Measurements from ENCODE around the gene CCDC28B. TPM values are rescaled to one million over a fixed set of nuclear protein-coding genes. Genes with fewer than 3 reads are reported as not detected.

The CCDC28B gene
- total RNA-seq, 4 donors from 2014 or later = 2.7 to 12.0 (median 6.2) TPM

DNA sequence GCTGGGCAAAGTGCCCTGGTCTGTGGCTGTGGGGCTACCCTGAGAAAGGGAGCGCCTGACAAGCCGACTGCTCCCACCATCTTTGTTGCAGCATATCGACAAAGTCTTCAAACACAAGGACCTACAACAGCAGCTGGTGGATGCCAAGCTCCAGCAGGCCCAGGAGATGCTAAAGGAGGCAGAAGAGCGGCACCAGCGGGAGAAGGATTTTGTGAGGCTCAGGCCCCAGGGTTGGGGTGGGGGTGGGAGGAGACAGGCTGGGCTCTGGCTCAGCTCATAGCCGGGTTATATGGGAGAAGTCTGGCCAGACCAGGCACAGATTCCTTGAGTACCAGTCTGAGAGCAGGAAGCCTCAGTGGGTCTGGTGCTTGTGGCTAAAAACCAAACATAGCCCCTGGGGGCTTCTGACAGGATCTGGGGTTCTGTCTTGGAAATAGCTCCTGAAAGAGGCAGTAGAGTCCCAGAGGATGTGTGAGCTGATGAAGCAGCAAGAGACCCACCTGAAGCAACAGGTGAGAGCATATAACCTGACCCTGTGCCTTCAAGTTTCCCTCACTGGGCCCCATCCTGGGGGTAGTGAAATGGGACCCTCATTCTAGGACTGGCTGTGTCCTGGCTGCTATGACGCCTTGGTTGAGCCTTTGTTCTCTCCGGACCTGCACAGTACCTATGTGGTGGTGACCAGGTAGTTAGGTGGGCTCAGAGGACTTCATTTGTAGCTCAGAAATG, 8.0 kb upstream of the CCDC28B start:
- no peak for DNase-seq (ENCODE audit: low spot score in 2 of 2)
- TF ChIP-seq EP300 (IDR thresholded peaks at IDR 0.05) = no peak
- TF ChIP-seq, protein P1, sequence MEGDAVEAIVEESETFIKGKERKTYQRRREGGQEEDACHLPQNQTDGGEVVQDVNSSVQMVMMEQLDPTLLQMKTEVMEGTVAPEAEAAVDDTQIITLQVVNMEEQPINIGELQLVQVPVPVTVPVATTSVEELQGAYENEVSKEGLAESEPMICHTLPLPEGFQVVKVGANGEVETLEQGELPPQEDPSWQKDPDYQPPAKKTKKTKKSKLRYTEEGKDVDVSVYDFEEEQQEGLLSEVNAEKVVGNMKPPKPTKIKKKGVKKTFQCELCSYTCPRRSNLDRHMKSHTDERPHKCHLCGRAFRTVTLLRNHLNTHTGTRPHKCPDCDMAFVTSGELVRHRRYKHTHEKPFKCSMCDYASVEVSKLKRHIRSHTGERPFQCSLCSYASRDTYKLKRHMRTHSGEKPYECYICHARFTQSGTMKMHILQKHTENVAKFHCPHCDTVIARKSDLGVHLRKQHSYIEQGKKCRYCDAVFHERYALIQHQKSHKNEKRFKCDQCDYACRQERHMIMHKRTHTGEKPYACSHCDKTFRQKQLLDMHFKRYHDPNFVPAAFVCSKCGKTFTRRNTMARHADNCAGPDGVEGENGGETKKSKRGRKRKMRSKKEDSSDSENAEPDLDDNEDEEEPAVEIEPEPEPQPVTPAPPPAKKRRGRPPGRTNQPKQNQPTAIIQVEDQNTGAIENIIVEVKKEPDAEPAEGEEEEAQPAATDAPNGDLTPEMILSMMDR (IDR thresholded peaks at IDR 0.05) = no peak
- TF ChIP-seq POLR2A (IDR thresholded peaks at IDR 0.05) = no peak
- Histone ChIP-seq H3K27me3 (no peaks in the 10 kb centered on the region), H3K4me1 (no peaks in the 10 kb centered on the region), H3K27ac (no peak overlapping the region), H3K9me3 (no peaks in the 10 kb centered on the region), H3K36me3 (peaks cover 26 to 100% (median 44%) of the 10 kb centered on the region in 3 donors), H3K4me3 (no peak overlapping the region)
- WGBS, 2 donors = 80 to 89% methylated on average over 8 of the region's 8 CpGs

DNA sequence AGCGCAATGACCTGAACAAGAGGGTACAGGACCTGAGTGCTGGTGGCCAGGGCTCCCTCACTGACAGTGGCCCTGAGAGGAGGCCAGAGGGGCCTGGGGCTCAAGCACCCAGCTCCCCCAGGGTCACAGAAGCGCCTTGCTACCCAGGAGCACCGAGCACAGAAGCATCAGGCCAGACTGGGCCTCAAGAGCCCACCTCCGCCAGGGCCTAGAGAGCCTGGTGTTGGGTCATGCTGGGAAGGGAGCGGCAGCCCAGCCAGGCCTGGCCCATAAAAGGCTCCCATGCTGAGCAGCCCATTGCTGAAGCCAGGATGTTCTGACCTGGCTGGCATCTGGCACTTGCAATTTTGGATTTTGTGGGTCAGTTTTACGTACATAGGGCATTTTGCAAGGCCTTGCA, 5.4 kb upstream of the CCDC28B start:
- H3K9me3 ChIP-seq = no peaks in the 10 kb centered on the region
- TF ChIP-seq POLR2A (IDR thresholded peaks at IDR 0.05) (no peak), EP300 (IDR thresholded peaks at IDR 0.05) (no peak)
- TF ChIP-seq, protein P1 (IDR thresholded peaks at IDR 0.05) = no peak
- H3K4me1 ChIP-seq = peaks cover 0 to 12% (median 6%) of the 10 kb centered on the region in 4 donors
- no peak for DNase-seq (ENCODE audit: low spot score in 2 of 2)
- no peaks in the 10 kb centered on the region for H3K27me3 ChIP-seq
- no peak overlapping the region for H3K4me3 ChIP-seq
- H3K36me3 ChIP-seq = peaks cover 18 to 82% (median 28%) of the 10 kb centered on the region in 3 donors
- no peak overlapping the region for H3K27ac ChIP-seq
- WGBS, 2 donors = 86% methylated on average over 5 to 6 of the region's 6 CpGs

DNA sequence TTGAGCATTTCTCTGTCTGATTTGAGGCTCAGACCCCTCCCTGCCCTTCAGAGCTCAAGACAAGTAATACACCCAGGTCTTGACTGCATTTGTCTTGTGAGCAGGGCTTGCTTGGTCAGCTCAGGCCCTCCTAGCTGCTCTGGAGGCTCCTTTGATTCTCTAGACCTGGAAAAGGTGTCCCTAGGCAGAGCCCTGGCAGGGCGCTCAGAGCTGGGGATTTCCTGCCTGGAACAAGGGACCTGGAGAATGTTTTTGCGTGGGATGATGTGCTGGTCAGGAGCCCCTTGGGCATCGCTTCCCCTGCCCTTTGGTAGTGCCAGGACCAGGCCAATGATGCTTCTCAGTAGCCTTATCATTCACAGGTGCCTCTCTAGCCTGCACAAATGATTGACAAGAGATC, 4.9 kb upstream of the CCDC28B start:
- no peak for DNase-seq (ENCODE audit: low spot score in 2 of 2)
- Histone ChIP-seq H3K9me3 (no peaks in the 10 kb centered on the region), H3K27ac (no peak overlapping the region), H3K4me1 (peaks cover 0 to 14% (median 7%) of the 10 kb centered on the region in 4 donors), H3K36me3 (peaks cover 13 to 76% (median 22%) of the 10 kb centered on the region in 3 donors), H3K27me3 (no peaks in the 10 kb centered on the region), H3K4me3 (no peak overlapping the region)
- WGBS, 2 donors = 77 to 90% methylated on average over 3 of the region's 3 CpGs
- TF ChIP-seq, protein P1 (IDR thresholded peaks at IDR 0.05) = no peak
- no peak for TF ChIP-seq POLR2A (IDR thresholded peaks at IDR 0.05)
- no peak for TF ChIP-seq EP300 (IDR thresholded peaks at IDR 0.05)

DNA sequence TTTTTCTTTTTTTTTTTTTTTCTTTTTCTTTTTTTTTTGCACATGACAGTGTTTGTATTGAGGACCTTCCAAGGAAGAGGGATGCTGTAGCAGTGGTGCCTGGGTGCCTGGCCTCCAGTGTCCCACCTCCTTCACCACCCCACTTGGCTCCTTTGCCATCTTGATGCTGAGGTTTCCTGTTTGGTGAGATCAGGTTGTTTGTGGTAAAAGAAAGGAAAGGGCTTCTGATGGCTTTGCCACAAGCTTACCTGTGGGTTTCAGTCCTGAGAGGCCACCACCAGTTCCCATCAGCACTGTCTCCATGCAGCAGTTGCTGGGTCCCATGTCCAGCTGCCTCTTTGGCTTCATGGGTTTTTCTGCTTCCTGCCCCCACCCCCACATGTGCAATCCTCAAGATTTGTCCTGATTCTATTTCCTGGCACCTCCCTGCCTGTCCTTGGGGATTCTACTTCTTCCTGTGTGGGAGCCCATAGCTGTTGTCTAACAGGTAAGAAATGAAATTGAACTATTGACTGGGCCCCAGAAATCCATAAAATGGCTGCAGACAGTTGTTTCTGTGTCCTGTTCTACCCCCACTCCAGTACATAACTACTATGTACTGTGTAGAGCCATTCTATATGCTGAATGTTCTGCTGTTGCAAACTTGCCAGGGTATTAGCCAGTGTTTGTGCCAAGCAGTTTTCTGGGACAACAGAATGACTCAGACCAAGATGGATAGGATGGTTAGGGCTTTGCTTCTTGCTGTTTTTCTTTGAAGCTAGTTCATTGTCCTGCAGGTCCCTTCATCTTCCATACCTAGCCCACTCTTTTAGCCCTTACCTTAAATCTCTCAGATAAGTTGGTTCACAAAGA, 4.2 kb upstream of the CCDC28B start:
- Histone ChIP-seq H3K27me3 (no peaks in the 10 kb centered on the region), H3K4me1 (peaks cover 0 to 19% (median 7%) of the 10 kb centered on the region in 4 donors), H3K27ac (no peak overlapping the region), H3K4me3 (no peak overlapping the region), H3K36me3 (peaks cover 12 to 70% (median 20%) of the 10 kb centered on the region in 3 donors), H3K9me3 (no peaks in the 10 kb centered on the region)
- no peak for DNase-seq (ENCODE audit: low spot score in 2 of 2)
- TF ChIP-seq EP300 (IDR thresholded peaks at IDR 0.05) (no peak), POLR2A (IDR thresholded peaks at IDR 0.05) (no peak)
- TF ChIP-seq, protein P1 (IDR thresholded peaks at IDR 0.05) = no peak

DNA sequence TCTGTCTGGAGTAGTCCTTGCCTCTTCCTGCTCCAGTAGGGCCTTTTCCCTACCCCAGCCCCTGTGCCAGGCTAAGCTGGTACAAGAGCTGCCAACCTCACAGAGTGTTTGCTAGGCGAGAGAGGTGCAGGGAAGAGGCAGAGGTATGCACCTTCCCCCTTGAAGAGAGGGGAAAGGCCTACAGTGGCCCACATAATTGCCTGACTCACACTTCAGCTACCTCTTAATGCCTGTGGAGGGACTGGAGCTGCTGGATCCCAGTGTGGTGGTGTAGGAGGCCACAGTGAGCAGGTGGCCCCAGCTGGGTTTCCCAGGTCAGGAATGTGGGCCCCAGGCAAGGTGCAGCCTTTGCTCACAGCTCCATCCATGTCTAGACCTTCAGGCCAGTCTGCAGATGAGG, 3.3 kb upstream of the CCDC28B start:
- Histone ChIP-seq H3K9me3 (no peaks in the 10 kb centered on the region), H3K4me1 (peaks cover 0 to 28% (median 13%) of the 10 kb centered on the region in 4 donors), H3K4me3 (no peak overlapping the region), H3K27ac (no peak overlapping the region), H3K36me3 (peaks cover 12 to 61% (median 20%) of the 10 kb centered on the region in 3 donors), H3K27me3 (no peaks in the 10 kb centered on the region)
- 93 to 100% methylated on average over 1 of the region's 1 CpG for WGBS, 2 donors
- DNase-seq (ENCODE audit: low spot score in 2 of 2) = no peak
- no peak for TF ChIP-seq POLR2A (IDR thresholded peaks at IDR 0.05)
- TF ChIP-seq, protein P1 (IDR thresholded peaks at IDR 0.05) = no peak

Measured in tibial nerve (tissue), 4 donors.